B cell (primary cell): ENCODE data around the gene GPR85.
"Not testable (repeated sequence)": the region's sequence is repeated elsewhere in the genome, so short reads cannot be mapped to it uniquely, and the experiment has no call there.

ENCODE experiments used
- EZH2 ChIP-seq: IDR thresholded peaks from 2 replicates; pipeline ENCODE4 v1.6.1; 2012; ENCODE audit warnings: borderline replicate concordance, low read depth, mild to moderate bottlenecking, moderate library complexity, low read length; ENCODE audit not compliant: insufficient read depth, poor library complexity, severe bottlenecking
- TF ChIP-seq, protein P1 (sequence below): fragments of 200-600 bp; IDR thresholded peaks from one replicate; pipeline ENCODE4 v1.8.0; 2022; ENCODE audit warnings: antibody characterized with exemption, mild to moderate bottlenecking

GRCh38 chr7:113054272-113054671, 32.4 kb downstream of the GPR85 start:
- TF ChIP-seq, protein P1, sequence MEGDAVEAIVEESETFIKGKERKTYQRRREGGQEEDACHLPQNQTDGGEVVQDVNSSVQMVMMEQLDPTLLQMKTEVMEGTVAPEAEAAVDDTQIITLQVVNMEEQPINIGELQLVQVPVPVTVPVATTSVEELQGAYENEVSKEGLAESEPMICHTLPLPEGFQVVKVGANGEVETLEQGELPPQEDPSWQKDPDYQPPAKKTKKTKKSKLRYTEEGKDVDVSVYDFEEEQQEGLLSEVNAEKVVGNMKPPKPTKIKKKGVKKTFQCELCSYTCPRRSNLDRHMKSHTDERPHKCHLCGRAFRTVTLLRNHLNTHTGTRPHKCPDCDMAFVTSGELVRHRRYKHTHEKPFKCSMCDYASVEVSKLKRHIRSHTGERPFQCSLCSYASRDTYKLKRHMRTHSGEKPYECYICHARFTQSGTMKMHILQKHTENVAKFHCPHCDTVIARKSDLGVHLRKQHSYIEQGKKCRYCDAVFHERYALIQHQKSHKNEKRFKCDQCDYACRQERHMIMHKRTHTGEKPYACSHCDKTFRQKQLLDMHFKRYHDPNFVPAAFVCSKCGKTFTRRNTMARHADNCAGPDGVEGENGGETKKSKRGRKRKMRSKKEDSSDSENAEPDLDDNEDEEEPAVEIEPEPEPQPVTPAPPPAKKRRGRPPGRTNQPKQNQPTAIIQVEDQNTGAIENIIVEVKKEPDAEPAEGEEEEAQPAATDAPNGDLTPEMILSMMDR = not testable (repeated sequence)
- TF ChIP-seq EZH2 = not testable (repeated sequence)
